ENCODE results near the gene C2. TPM values are rescaled to one million over a fixed set of nuclear protein-coding genes. Genes with fewer than 3 reads are reported as not detected.

C2 gene
- total RNA-seq, 1 experiment from 2014 or later = 0.53 TPM

- no peaks in the 10 kb centered on the region for H3K9me3 ChIP-seq (replicated peaks)
- no peaks in the 10 kb centered on the region for H3K27me3 ChIP-seq (replicated peaks)
- no peaks in the 10 kb centered on the region for H3K4me1 ChIP-seq (replicated peaks)
- H3K36me3 ChIP-seq = peaks cover 76% of the 10 kb centered on the region
- peak in 1 of 2 experiments; percentile 61 for DNase-seq (ENCODE audit: low read depth in 1 of 2, low spot score in 2 of 2)
- no peak overlapping the region for H3K27ac ChIP-seq
- H3K4me3 ChIP-seq = no peak overlapping the region
Measured at GRCh38 chr6:31888276-31889258, 39.0 kb upstream of the C2 start.

GRCh38 chr6:31889331-31889972 is 38.1 kb upstream of the C2 start:
- H3K27me3 ChIP-seq (replicated peaks) = no peaks in the 10 kb centered on the region
- no peak overlapping the region for H3K4me3 ChIP-seq
- H3K4me1 ChIP-seq (replicated peaks) = no peaks in the 10 kb centered on the region
- no peaks in the 10 kb centered on the region for H3K9me3 ChIP-seq (replicated peaks)
- peaks cover 78% of the 10 kb centered on the region for H3K36me3 ChIP-seq
- no peak overlapping the region for H3K27ac ChIP-seq
- DNase-seq (ENCODE audit: low read depth in 1 of 2, low spot score in 2 of 2) = no peak

- no peak overlapping the region for H3K27ac ChIP-seq
- H3K9me3 ChIP-seq (replicated peaks) = no peaks in the 10 kb centered on the region
- no peak for DNase-seq (ENCODE audit: low read depth in 1 of 2, low spot score in 2 of 2)
- peaks cover 6% of the 10 kb centered on the region; the same call in 1 of the 2 replicates for H3K4me1 ChIP-seq (replicated peaks)
- no peaks in the 10 kb centered on the region for H3K27me3 ChIP-seq (replicated peaks)
- H3K36me3 ChIP-seq = peaks cover 68% of the 10 kb centered on the region
- no peak overlapping the region for H3K4me3 ChIP-seq
Measured at GRCh38 chr6:31892821-31893220, 34.7 kb upstream of the C2 start.

- Histone ChIP-seq H3K36me3 (peaks cover 45% of the 10 kb centered on the region), H3K27ac (peak overlapping the region; percentile 3; the same call in 1 of the 2 replicates), H3K4me3 (peak overlapping the region; percentile 86)
Measured at GRCh38 chr6:31896493-31896855, 31.0 kb upstream of the C2 start.

GRCh38 chr6:31896856-31897611 is 30.5 kb upstream of the C2 start:
- Histone ChIP-seq H3K4me1 (replicated peaks) (peaks cover 20% of the 10 kb centered on the region), H3K27me3 (replicated peaks) (no peaks in the 10 kb centered on the region), H3K4me3 (peak overlapping the region; percentile 86), H3K36me3 (peaks cover 42% of the 10 kb centered on the region), H3K9me3 (replicated peaks) (no peaks in the 10 kb centered on the region), H3K27ac (peak overlapping the region; percentile 3; the same call in 1 of the 2 replicates)
- no peak for DNase-seq (ENCODE audit: low read depth in 1 of 2, low spot score in 2 of 2)

More at GRCh38 chr6:31896493-31896855, 31.0 kb upstream of the C2 start:
- H3K4me1 ChIP-seq (replicated peaks) = peaks cover 20% of the 10 kb centered on the region
- no peak for DNase-seq (ENCODE audit: low read depth in 1 of 2, low spot score in 2 of 2)
- H3K9me3 ChIP-seq (replicated peaks) = no peaks in the 10 kb centered on the region
- no peaks in the 10 kb centered on the region for H3K27me3 ChIP-seq (replicated peaks)

GRCh38 chr6:31897612-31898382 is 29.7 kb upstream of the C2 start, which contains the start of gene EHMT2:
Gene EHMT2 (minus strand): TSS chr6:31897698. CDS start chr6:31897677, 21 bp downstream.
- Histone ChIP-seq H3K27ac (peak within 1 kb of the TSS; percentile 3; the same call in 1 of the 2 replicates), H3K4me3 (peak within 1 kb of the TSS; percentile 86), H3K36me3 (peaks cover 34% of the 10 kb centered on the region), H3K4me1 (replicated peaks) (peaks cover 27% of the 10 kb centered on the region), H3K27me3 (replicated peaks) (no peaks in the 10 kb centered on the region), H3K9me3 (replicated peaks) (no peaks in the 10 kb centered on the region)
- peak; percentile 82 for DNase-seq (ENCODE audit: low read depth in 1 of 2, low spot score in 2 of 2)

GRCh38 chr6:31898383-31899011 is 29.0 kb upstream of the C2 start:
- no peaks in the 10 kb centered on the region for H3K27me3 ChIP-seq (replicated peaks)
- peak overlapping the region; percentile 86 for H3K4me3 ChIP-seq
- peaks cover 29% of the 10 kb centered on the region for H3K4me1 ChIP-seq (replicated peaks)
- H3K9me3 ChIP-seq (replicated peaks) = no peaks in the 10 kb centered on the region
- peaks cover 27% of the 10 kb centered on the region for H3K36me3 ChIP-seq
- no peak overlapping the region for H3K27ac ChIP-seq
- peak in 1 of 2 experiments; percentile 44 for DNase-seq (ENCODE audit: low read depth in 1 of 2, low spot score in 2 of 2)

- Histone ChIP-seq H3K4me1 (replicated peaks) (peaks cover 29% of the 10 kb centered on the region), H3K9me3 (replicated peaks) (no peaks in the 10 kb centered on the region), H3K27me3 (replicated peaks) (no peaks in the 10 kb centered on the region), H3K4me3 (no peak overlapping the region), H3K36me3 (peaks cover 25% of the 10 kb centered on the region), H3K27ac (no peak overlapping the region)
- no peak for DNase-seq (ENCODE audit: low read depth in 1 of 2, low spot score in 2 of 2)
Measured at GRCh38 chr6:31899215-31899614, 28.3 kb upstream of the C2 start.

- H3K9me3 ChIP-seq (replicated peaks) = no peaks in the 10 kb centered on the region
- no peak for DNase-seq (ENCODE audit: low read depth in 1 of 2, low spot score in 2 of 2)
- H3K36me3 ChIP-seq = peaks cover 18% of the 10 kb centered on the region
- H3K27me3 ChIP-seq (replicated peaks) = no peaks in the 10 kb centered on the region
- no peak overlapping the region for H3K27ac ChIP-seq
- no peak overlapping the region for H3K4me3 ChIP-seq
- H3K4me1 ChIP-seq (replicated peaks) = peaks cover 29% of the 10 kb centered on the region
Measured at GRCh38 chr6:31899882-31900722, 27.4 kb upstream of the C2 start.

- Histone ChIP-seq H3K4me1 (replicated peaks) (peaks cover 29% of the 10 kb centered on the region), H3K27me3 (replicated peaks) (no peaks in the 10 kb centered on the region), H3K4me3 (peak overlapping the region; percentile 51), H3K36me3 (peaks cover 12% of the 10 kb centered on the region), H3K27ac (no peak overlapping the region), H3K9me3 (replicated peaks) (no peaks in the 10 kb centered on the region)
- DNase-seq (ENCODE audit: low read depth in 1 of 2, low spot score in 2 of 2) = no peak
Measured at GRCh38 chr6:31900917-31901414, 26.6 kb upstream of the C2 start.

- peak in 1 of 2 experiments; percentile 28 for DNase-seq (ENCODE audit: low read depth in 1 of 2, low spot score in 2 of 2)
- Histone ChIP-seq H3K36me3 (peaks cover 9% of the 10 kb centered on the region), H3K4me1 (replicated peaks) (peaks cover 28% of the 10 kb centered on the region), H3K4me3 (peak overlapping the region; percentile 51), H3K27me3 (replicated peaks) (no peaks in the 10 kb centered on the region), H3K9me3 (replicated peaks) (no peaks in the 10 kb centered on the region), H3K27ac (0 out of 2 replicates have a peak overlapping the region, but pooled peaks have one; percentile 18)
Measured at GRCh38 chr6:31901415-31901952, 26.0 kb upstream of the C2 start.

Measured in SJSA1 (cell line).